BE2C (cell line): ENCODE data around the gene MICU1.

Source experiments
- DNase-seq: peaks from one replicate; pipeline ENCODE4 v3.0.0-alpha.2; 2020
- H3K27me3 ChIP-seq: fragments of 250-450 bp; sonication (Bioruptor Pico); 2 replicates; pipeline ENCODE4 v1.5.1; 2020; ENCODE audit warnings: mild to moderate bottlenecking
- H3K36me3 ChIP-seq: fragments of 250-450 bp; sonication (Bioruptor Pico); 2 replicates; pipeline ENCODE4 v1.5.1; 2020; ENCODE audit warnings: mild to moderate bottlenecking
- H3K4me1 ChIP-seq: fragments of 250-450 bp; sonication (Bioruptor Pico); 2 replicates; pipeline ENCODE4 v1.5.1; 2020
- H3K4me3 ChIP-seq: 2 replicates; pipeline ENCODE4 v1.5.1; 2011; ENCODE audit warnings: low read depth, low read length
- H3K9me3 ChIP-seq: fragments of 250-450 bp; sonication (Bioruptor Pico); 2 replicates; pipeline ENCODE4 v1.5.1; 2020
- TF ChIP-seq, protein P1 (sequence below): IDR thresholded peaks from 2 replicates; pipeline ENCODE4 v1.5.1; 2012; ENCODE audit warnings: mild to moderate bottlenecking, low read depth, low read length

Gene MICU1

DNA sequence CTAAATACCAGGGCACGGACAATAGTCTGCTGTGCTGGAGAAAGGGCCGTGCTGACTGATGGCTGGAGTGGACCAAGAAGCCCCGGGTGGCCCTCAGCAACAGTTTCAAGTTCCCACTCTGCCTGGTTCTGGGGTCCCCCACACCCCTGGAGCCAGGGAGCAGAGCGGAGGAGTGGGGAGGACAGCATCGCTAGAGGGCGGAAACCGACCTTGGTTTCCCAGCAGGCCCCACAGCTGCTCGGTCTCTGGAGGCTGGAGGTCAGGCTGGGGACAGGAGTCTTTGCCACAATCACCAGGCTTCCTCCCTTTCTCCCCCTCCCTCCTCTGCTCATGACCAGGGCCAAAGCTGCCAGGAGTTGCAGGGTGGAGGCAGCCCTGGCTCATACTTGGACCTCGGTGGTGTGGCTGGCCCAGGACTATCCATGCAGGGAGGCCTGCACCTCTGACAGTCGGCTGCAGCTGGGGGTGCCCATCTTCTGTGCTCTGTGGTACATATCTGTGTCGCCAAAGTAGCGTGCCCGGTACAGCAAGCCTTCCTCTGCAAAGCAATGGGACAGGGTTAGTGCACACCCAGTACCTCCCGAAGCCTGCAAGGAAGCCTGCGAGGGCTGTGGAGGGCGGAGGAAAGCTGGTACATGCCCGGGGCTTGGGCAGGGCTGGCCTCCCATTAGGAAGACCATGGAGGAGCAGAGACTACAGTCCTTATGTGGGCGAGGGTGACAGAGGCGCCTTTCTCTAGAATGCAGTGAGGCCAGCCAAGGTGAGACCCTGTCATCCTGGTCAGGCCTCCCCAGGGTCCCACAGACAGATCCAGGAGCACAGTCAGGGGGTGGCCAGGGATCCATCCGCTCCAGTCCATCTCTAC, 290.3 kb downstream of the MICU1 start:
- H3K4me1 ChIP-seq, result peaks cover 55% of the 10 kb centered on the region
- H3K4me3 ChIP-seq, result peak overlapping the region; percentile 28; the same call in 1 of the 2 replicates
- H3K27me3 ChIP-seq, result no peaks in the 10 kb centered on the region
- peaks cover 24% of the 10 kb centered on the region for H3K36me3 ChIP-seq
- no peaks in the 10 kb centered on the region for H3K9me3 ChIP-seq
- TF ChIP-seq, protein P1, sequence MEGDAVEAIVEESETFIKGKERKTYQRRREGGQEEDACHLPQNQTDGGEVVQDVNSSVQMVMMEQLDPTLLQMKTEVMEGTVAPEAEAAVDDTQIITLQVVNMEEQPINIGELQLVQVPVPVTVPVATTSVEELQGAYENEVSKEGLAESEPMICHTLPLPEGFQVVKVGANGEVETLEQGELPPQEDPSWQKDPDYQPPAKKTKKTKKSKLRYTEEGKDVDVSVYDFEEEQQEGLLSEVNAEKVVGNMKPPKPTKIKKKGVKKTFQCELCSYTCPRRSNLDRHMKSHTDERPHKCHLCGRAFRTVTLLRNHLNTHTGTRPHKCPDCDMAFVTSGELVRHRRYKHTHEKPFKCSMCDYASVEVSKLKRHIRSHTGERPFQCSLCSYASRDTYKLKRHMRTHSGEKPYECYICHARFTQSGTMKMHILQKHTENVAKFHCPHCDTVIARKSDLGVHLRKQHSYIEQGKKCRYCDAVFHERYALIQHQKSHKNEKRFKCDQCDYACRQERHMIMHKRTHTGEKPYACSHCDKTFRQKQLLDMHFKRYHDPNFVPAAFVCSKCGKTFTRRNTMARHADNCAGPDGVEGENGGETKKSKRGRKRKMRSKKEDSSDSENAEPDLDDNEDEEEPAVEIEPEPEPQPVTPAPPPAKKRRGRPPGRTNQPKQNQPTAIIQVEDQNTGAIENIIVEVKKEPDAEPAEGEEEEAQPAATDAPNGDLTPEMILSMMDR, result peak; percentile 35
- DNase-seq, result peak; percentile 87

- peaks cover 19% of the 10 kb centered on the region for H3K36me3 ChIP-seq
- no peaks in the 10 kb centered on the region for H3K9me3 ChIP-seq
- DNase-seq, result peak; percentile 58
- TF ChIP-seq, protein P1, result peak; percentile 16; the same call in 1 of the 2 replicates
- H3K27me3 ChIP-seq, result no peaks in the 10 kb centered on the region
- H3K4me3 ChIP-seq, result peak overlapping the region; percentile 28
- H3K4me1 ChIP-seq, result peaks cover 57% of the 10 kb centered on the region
Measured at GRCh38 chr10:72334825-72335393, 291.0 kb downstream of the MICU1 start.

GRCh38 chr10:72334196-72334824, 291.6 kb downstream of the MICU1 start:
- TF ChIP-seq, protein P1, result no peak
- H3K4me3 ChIP-seq, result peak overlapping the region; percentile 28
- H3K27me3 ChIP-seq, result no peaks in the 10 kb centered on the region
- H3K36me3 ChIP-seq, result peaks cover 17% of the 10 kb centered on the region
- DNase-seq, result peak; percentile 92
- H3K9me3 ChIP-seq, result no peaks in the 10 kb centered on the region
- peaks cover 61% of the 10 kb centered on the region for H3K4me1 ChIP-seq

- no peak for DNase-seq
- peaks cover 17% of the 10 kb centered on the region for H3K36me3 ChIP-seq
- no peaks in the 10 kb centered on the region for H3K9me3 ChIP-seq
- H3K4me1 ChIP-seq, result peaks cover 71% of the 10 kb centered on the region
- TF ChIP-seq, protein P1, result no peak
- no peaks in the 10 kb centered on the region for H3K27me3 ChIP-seq
- H3K4me3 ChIP-seq, result no peak overlapping the region
Measured at GRCh38 chr10:72333112-72334015, 292.5 kb downstream of the MICU1 start.

GRCh38 chr10:72332423-72333111, 293.3 kb downstream of the MICU1 start:
- DNase-seq, result no peak
- no peaks in the 10 kb centered on the region for H3K27me3 ChIP-seq
- TF ChIP-seq, protein P1, result no peak
- H3K4me3 ChIP-seq, result no peak overlapping the region
- H3K36me3 ChIP-seq, result peaks cover 12% of the 10 kb centered on the region
- peaks cover 77% of the 10 kb centered on the region for H3K4me1 ChIP-seq
- no peaks in the 10 kb centered on the region for H3K9me3 ChIP-seq
